ENCODE measurements around the gene VASN.

DNA sequence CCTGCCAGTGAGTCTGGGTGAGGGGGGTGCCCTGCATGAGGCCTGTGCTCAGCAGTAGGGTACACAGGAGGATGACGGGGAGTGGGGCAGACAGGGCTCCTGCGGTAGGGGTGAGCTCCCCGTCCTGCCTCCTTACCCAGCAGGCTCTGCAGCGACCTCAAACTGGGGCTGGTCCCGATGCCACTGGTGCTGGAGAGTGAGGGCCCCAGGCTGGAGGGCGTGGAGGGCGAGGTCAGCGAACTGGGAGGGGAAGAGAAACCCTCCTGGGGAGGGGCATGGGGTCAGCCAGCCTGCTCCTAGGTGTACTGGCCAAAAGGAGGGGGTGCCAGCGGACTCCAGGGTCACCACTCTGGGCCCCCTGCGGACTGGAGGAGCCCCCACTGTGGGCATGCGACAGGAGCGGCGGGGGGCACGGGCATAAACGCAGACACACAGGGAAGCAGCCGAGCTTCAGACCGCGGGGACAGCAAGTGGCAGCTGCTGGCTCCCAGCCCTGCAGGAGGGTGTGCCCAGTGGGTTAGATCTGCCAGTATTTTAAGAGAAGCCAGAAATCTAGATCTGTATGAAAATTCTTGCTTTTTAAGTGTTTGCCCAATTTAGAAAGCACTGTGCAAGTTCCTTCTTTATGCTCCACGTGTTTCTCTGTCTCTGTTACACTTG lies 9.0 kb upstream of the VASN start:
- TF ChIP-seq GATA2 (IDR thresholded peaks at IDR 0.05; ENCODE audit: low read depth, low read length) (no peak), GATA3 (IDR thresholded peaks at IDR 0.05; ENCODE audit: low read depth, low read length) (no peak)
